ENCODE data around the gene GAS2L2. TPM values are rescaled to one million over a fixed set of nuclear protein-coding genes. Genes with fewer than 3 reads are reported as not detected.

GAS2L2 gene
- total RNA-seq, 2 experiments from 2014 or later: not detected

- Mint-ChIP-seq H3K4me1 (peaks cover 5% of the 10 kb centered on the region), H3K4me3 (no peak overlapping the region), H3K27me3 (peaks cover 23% of the 10 kb centered on the region), H3K27ac (no peak overlapping the region), H3K9me3 (ENCODE audit: low read depth) (no peaks in the 10 kb centered on the region), H3K36me3 (peaks cover 7% of the 10 kb centered on the region)
- ATAC-seq (no peak), DNase-seq (no peak)
- CTCF ChIA-PET: interaction anchor here (0.5 kb wide), 1 partner anchor 190 kb away, joined by 3 read pairs; no protein-coding TSS in a partner anchor
These were observed 23.6 kb downstream of the GAS2L2 start for GRCh38 chr17:35729405-35729833.

- H3K36me3 Mint-ChIP-seq: peaks cover 14% of the 10 kb centered on the region
- DNase-seq (no peak), ATAC-seq (no peak)
- peaks cover 6% of the 10 kb centered on the region for H3K4me1 Mint-ChIP-seq
- CTCF ChIA-PET: interaction anchor here (1.3 kb wide), 1 partner anchor 36 kb away, joined by 3 read pairs; no protein-coding TSS in a partner anchor
- no peak overlapping the region for H3K4me3 Mint-ChIP-seq
- peaks cover 23% of the 10 kb centered on the region for H3K27me3 Mint-ChIP-seq
- no peak overlapping the region for H3K27ac Mint-ChIP-seq
- no peaks in the 10 kb centered on the region for H3K9me3 Mint-ChIP-seq (ENCODE audit: low read depth)
These were observed 24.5 kb downstream of the GAS2L2 start for GRCh38 chr17:35728551-35728950.

GRCh38 chr17:35727635-35728034 is 25.4 kb downstream of the GAS2L2 start:
- CTCF ChIA-PET: interaction anchor here (1.3 kb wide), 1 partner anchor 37 kb away, joined by 3 read pairs; no protein-coding TSS in a partner anchor
- Mint-ChIP-seq H3K27me3 (peaks cover 17% of the 10 kb centered on the region), H3K27ac (no peak overlapping the region), H3K4me3 (no peak overlapping the region), H3K4me1 (peaks cover 9% of the 10 kb centered on the region), H3K36me3 (peaks cover 16% of the 10 kb centered on the region), H3K9me3 (ENCODE audit: low read depth) (no peaks in the 10 kb centered on the region)
- ATAC-seq (no peak), DNase-seq (no peak)

GRCh38 chr17:35726953-35727460 is 26.0 kb downstream of the GAS2L2 start:
- Mint-ChIP-seq H3K36me3 (peaks cover 16% of the 10 kb centered on the region), H3K4me1 (peaks cover 9% of the 10 kb centered on the region), H3K4me3 (no peak overlapping the region), H3K9me3 (ENCODE audit: low read depth) (no peaks in the 10 kb centered on the region), H3K27me3 (peaks cover 11% of the 10 kb centered on the region), H3K27ac (no peak overlapping the region)
- CTCF ChIA-PET: interaction anchor here (1.3 kb wide), 1 partner anchor 37 kb away, joined by 3 read pairs; no protein-coding TSS in a partner anchor
- DNase-seq (no peak), ATAC-seq (no peak)

GRCh38 chr17:35726127-35726952 is 26.7 kb downstream of the GAS2L2 start:
- peaks cover 18% of the 10 kb centered on the region for H3K36me3 Mint-ChIP-seq
- no peaks in the 10 kb centered on the region for H3K9me3 Mint-ChIP-seq (ENCODE audit: low read depth)
- ATAC-seq: no peak
- no peak overlapping the region for H3K4me3 Mint-ChIP-seq
- peaks cover 10% of the 10 kb centered on the region for H3K27me3 Mint-ChIP-seq
- H3K27ac Mint-ChIP-seq: no peak overlapping the region
- CTCF ChIA-PET: no interaction called here
- H3K4me1 Mint-ChIP-seq: peaks cover 9% of the 10 kb centered on the region
- DNase-seq: no peak

GRCh38 chr17:35725802-35726126 is 27.3 kb downstream of the GAS2L2 start:
- Mint-ChIP-seq H3K36me3 (peaks cover 16% of the 10 kb centered on the region), H3K27ac (no peak overlapping the region), H3K4me1 (peaks cover 4% of the 10 kb centered on the region), H3K4me3 (no peak overlapping the region), H3K9me3 (ENCODE audit: low read depth) (no peaks in the 10 kb centered on the region), H3K27me3 (peaks cover 4% of the 10 kb centered on the region)
- CTCF ChIA-PET: no interaction called here
- DNase-seq (no peak), ATAC-seq (no peak)

- CTCF ChIA-PET: interaction anchor here (1.1 kb wide), 1 partner anchor 8 kb away, joined by 3 read pairs; no protein-coding TSS in a partner anchor
- Mint-ChIP-seq H3K36me3 (peaks cover 19% of the 10 kb centered on the region), H3K27ac (no peak overlapping the region), H3K4me3 (no peak overlapping the region), H3K4me1 (peaks cover 4% of the 10 kb centered on the region), H3K9me3 (ENCODE audit: low read depth) (no peaks in the 10 kb centered on the region), H3K27me3 (no peaks in the 10 kb centered on the region)
- no peak for ATAC-seq
- no peak for DNase-seq
These were observed 28.0 kb downstream of the GAS2L2 start for GRCh38 chr17:35725058-35725457.

- H3K4me3 Mint-ChIP-seq: no peak overlapping the region
- peaks cover 26% of the 10 kb centered on the region for H3K36me3 Mint-ChIP-seq
- H3K9me3 Mint-ChIP-seq (ENCODE audit: low read depth): no peaks in the 10 kb centered on the region
- no peak overlapping the region for H3K27ac Mint-ChIP-seq
- H3K27me3 Mint-ChIP-seq: no peaks in the 10 kb centered on the region
- peaks cover 4% of the 10 kb centered on the region for H3K4me1 Mint-ChIP-seq
- no peak for DNase-seq
- no peak for ATAC-seq
- CTCF ChIA-PET: interaction anchor here (1.1 kb wide), 1 partner anchor 9 kb away, joined by 3 read pairs; no protein-coding TSS in a partner anchor
These were observed 29.3 kb downstream of the GAS2L2 start for GRCh38 chr17:35723735-35724134.

DNA sequence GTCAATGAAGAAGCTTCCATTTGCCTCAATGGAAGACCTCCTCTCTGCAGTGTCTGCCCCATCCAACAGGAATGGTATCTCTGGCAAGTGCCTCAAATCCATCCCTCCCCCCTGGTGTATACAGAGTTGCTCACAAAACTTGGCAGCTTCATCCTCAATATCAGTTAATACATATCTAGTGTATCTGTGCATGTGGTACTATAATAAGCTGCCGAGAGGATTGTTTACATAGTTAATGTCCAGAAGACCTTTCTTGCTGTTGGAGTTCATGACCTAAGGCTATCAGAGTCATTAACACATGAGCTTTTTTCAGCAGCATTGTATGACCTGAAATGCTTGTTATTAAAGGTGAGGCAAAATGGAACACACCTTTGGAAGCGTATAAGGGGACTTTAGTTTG is 35.6 kb downstream of the GAS2L2 start:
- CTCF ChIA-PET: interaction anchor here (1.2 kb wide), 1 partner anchor 13 kb away, joined by 3 read pairs; no protein-coding TSS in a partner anchor
- no peaks in the 10 kb centered on the region for H3K9me3 Mint-ChIP-seq (ENCODE audit: low read depth)
- no peak overlapping the region for H3K27ac Mint-ChIP-seq
- H3K4me3 Mint-ChIP-seq: no peak overlapping the region
- peaks cover 2% of the 10 kb centered on the region for H3K4me1 Mint-ChIP-seq
- H3K36me3 Mint-ChIP-seq: peaks cover 21% of the 10 kb centered on the region
- no peak for ATAC-seq
- H3K27me3 Mint-ChIP-seq: no peaks in the 10 kb centered on the region
- no peak for DNase-seq

- Mint-ChIP-seq H3K4me1 (peaks cover 2% of the 10 kb centered on the region), H3K27ac (no peak overlapping the region), H3K4me3 (no peak overlapping the region), H3K36me3 (peaks cover 21% of the 10 kb centered on the region), H3K9me3 (ENCODE audit: low read depth) (no peaks in the 10 kb centered on the region), H3K27me3 (no peaks in the 10 kb centered on the region)
- CTCF ChIA-PET: no interaction called here
- no peak for DNase-seq
- no peak for ATAC-seq
These were observed 36.1 kb downstream of the GAS2L2 start for GRCh38 chr17:35716897-35717465.

- CTCF ChIA-PET: no interaction called here
- ATAC-seq: no peak
- H3K36me3 Mint-ChIP-seq: peaks cover 21% of the 10 kb centered on the region
- H3K9me3 Mint-ChIP-seq (ENCODE audit: low read depth): no peaks in the 10 kb centered on the region
- no peaks in the 10 kb centered on the region for H3K27me3 Mint-ChIP-seq
- DNase-seq: no peak
- H3K27ac Mint-ChIP-seq: no peak overlapping the region
- H3K4me3 Mint-ChIP-seq: no peak overlapping the region
- peaks cover 2% of the 10 kb centered on the region for H3K4me1 Mint-ChIP-seq
These were observed 36.9 kb downstream of the GAS2L2 start for GRCh38 chr17:35716173-35716572.

DNA sequence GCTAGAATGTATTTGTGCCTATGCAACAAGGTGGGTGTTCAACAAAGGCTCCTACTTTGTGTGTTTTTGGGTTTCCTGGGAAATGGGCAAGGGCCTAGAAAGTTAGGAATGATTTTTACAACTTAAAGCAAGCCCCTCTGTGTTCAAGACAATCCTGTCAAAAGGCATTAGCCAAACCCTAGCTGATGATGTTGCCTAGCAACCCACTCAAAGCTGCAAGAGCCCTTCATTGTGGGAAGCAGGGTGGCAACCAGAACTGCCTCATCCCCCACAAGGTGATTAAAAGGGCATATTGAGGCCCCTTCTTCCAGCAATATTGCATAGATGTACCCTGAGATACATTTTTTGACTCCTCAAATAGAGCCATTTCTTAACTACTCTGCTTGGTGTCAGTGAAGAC is 37.6 kb downstream of the GAS2L2 start:
- no peak overlapping the region for H3K4me3 Mint-ChIP-seq
- H3K4me1 Mint-ChIP-seq: peaks cover 2% of the 10 kb centered on the region
- DNase-seq (no peak), ATAC-seq (no peak)
- H3K9me3 Mint-ChIP-seq (ENCODE audit: low read depth): no peaks in the 10 kb centered on the region
- H3K27ac Mint-ChIP-seq: no peak overlapping the region
- H3K27me3 Mint-ChIP-seq: no peaks in the 10 kb centered on the region
- H3K36me3 Mint-ChIP-seq: peaks cover 21% of the 10 kb centered on the region
- CTCF ChIA-PET: no interaction called here

- H3K4me1 Mint-ChIP-seq: peaks cover 2% of the 10 kb centered on the region
- DNase-seq (no peak), ATAC-seq (no peak)
- peaks cover 21% of the 10 kb centered on the region for H3K36me3 Mint-ChIP-seq
- no peak overlapping the region for H3K27ac Mint-ChIP-seq
- CTCF ChIA-PET: no interaction called here
- H3K4me3 Mint-ChIP-seq: no peak overlapping the region
- no peaks in the 10 kb centered on the region for H3K27me3 Mint-ChIP-seq
- no peaks in the 10 kb centered on the region for H3K9me3 Mint-ChIP-seq (ENCODE audit: low read depth)
These were observed 38.1 kb downstream of the GAS2L2 start for GRCh38 chr17:35714988-35715387.

Data from activated CD8-positive, alpha-beta memory T cell treated with anti-CD3 and anti-CD28 coated beads, Interleukin-2, amount 10 ng/mL, durations not matched to agents 7 days and 5 days (primary cell).